ENCODE results near the gene CHAT.

The CHAT gene

DNA sequence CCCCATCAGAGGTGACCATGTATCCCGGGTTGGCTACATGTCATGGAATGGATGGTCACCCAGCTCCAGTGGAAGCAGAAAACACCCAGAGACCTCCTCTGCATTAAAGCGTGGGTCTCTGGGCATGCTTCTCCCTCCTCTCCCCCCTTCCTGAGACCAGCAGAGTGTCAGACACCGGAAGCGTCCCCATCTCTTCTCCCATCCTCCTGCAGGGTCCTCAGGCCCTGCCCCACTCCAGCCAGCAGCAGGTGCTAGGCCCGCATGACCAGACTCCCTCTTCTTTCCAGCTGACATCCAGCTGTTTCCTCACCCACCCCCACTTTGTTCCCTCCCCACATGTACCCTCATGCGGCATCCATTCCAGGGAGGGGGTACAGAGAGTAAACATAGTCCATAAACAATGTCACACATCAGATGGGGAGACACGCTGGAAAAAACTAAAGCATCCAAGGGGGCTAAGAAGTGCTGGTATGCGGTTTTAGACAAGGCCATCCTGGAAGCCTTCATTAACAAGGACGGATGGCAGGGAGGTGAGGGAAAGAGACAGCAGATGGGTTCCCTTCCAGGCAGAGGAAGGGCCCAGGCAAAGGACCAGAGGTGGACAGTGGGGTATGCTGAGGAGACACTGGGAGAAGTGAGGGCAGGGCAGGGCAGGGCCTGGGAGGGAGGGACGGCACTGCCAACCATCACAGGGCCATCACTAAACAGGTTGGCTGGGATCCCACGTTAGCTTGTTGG is 16.2 kb upstream of the CHAT start:
- no peak for DNase-seq

DNA sequence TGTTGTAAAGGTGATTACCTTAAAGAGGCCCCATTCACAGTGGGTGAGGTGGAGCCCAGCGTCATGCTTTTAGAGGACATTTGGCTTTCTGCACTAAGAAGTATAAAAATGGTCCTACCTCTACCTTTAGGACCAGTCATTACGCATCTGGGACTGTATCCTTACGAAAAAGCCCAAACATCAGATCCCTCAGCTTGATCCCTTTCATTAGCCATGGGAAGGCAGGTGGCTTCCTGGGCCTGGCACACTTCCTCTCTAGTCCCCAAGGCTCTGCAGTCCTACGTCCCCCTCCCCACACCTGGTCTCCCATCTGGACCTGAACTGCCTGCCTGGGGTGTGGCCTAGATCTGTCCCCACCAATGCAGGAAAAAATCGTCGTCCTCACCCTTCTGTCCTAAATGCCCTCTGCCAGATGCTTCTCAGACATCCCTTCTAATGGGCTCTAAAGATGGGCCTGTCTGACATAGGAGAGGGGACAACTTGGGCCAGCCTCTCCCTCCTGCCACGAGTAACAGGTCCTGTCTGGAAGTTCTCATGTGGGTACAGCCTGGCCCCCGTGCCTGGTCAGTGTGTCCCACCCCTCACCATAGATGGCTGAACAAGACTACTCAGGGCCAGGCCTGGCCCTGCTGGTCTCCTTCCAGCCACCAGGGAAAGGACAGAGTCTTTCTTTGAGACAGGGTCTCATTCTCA is 15.5 kb upstream of the CHAT start:
- DNase-seq: no peak

DNA sequence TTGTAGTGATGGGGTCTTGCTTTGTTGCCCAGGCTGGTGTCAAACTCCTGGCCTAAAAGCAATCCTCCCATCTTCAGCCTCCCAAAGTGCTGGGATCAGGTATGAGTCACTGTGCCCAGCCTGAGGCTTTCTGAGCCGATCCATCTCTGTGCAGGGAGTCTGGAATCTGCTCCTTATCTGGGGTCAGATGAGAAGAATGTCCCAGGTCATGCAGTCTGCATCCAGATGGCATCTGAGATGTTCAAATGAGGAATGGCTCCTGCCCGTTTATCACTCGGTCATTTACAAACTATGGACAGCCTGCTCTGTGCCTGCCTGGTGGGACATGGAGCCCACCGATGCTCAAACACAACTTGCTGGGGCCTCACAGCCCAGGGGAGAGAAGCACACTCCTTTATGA is 14.9 kb upstream of the CHAT start:
- DNase-seq: no peak

DNA sequence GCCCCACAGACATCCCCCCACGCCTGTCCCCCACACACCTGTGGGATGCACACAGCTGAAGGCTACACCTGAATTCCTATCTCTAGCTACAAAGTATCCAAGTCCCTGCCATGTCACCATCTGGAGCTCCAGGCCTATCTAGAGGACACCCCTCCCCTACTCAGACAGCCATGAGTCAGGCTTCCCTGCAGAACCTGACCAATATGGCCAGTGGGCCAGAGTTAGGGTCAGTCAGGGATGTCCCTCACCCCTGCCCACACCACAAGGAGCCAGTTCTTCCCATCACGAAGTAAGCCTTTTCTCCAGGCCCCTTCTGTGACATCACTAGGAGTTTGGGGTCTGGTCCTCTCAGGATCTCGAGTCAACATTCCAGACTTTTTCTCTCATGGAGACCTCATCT is 14.3 kb upstream of the CHAT start:
- no peak for DNase-seq

DNA sequence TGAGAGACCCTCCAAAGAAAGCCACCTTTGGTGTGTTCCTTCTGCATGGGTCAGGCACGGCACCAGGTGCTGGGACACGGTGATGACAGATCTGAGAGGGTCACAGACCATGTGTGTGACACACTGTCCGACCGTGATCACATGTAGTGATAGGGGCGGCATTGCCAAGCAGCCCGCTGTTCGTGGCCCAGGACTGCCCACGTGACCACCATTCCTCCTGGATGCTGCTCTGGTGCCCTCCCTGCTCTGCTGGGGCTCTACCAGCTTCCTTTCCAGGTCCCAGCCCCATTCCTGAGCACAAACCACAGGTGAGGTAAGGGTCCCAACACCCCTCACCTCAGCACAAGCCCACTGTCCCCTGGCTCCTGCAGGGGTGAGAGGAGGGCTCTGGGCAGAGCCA is 13.8 kb upstream of the CHAT start:
- no peak for DNase-seq

DNA sequence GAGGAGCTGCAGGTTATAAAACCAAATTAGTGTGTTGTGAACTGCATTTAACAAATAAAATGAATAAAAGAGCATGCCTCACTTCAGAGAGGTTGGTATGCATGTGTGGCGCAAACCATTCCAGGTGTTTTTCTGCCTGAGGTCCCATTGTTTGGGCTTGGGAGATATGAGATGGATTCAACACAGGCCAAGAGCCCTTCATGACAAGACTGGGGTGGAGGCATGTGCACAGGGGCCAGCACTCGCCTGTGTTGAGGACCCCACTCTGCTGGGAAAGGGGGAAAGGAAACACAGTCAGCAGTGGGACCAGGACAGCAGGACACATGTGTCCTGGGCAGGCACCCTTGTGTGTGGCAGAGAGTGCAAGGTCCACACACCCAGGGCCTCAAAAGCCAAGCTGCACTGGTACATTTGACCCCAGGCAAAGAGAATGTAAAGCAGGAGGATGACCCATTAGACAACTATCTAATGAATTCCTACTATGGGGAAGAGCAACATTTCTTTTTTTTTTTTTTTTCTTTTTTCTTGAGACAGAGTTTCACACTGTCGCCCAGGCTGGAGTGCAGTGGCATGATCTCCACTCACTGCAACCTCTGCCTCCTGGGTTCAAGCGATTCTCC is 12.9 kb upstream of the CHAT start:
- no peak for DNase-seq

DNA sequence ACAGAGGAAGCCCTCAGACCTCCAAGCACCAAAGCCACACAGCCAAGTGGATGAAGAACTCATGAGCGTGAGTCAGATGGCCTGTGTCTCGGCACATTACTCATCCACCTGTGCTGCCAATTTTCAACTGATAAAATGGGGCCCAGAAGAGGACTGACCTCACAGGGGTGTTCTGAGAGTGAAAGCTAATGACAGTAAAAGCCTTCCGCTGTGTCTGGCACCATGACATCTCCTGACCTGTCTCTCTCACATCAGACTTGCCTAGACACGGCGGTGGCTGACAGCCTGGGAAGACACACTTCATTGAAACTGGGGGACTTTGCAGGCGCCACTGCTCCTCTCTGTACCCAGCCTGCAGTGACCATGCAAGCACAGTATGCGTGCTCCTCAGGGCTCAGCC is 12.0 kb upstream of the CHAT start:
- no peak for DNase-seq

DNA sequence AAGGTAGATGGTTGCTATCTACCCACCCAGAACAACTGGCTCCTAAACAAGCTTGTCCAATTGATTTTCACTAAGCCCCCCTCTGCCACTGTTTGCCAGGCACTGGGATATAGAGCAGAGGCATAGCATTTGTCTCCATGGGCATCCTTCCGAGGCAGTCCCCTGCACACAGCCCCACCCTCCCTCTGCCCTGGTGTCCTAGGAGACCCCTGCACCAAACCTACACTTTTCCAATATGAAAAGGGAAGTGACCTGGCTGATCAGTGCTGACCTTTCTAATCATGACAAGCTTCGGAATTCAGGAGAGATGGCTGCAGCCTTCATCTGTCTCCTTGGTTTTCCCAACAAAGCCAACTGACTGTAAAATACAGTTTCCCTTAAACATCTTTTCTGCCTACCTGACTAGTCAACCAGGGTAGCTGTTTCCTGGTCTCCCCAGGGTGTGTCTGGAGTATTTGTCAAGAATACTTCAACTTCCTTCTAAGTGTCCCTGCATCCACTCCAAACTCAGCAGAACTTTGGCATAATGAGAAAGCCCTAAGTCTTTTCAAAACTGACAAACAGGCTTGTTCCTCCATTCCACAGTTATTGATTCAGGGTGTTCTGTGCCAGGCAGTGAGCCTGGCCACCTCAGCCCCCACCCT is 11.3 kb upstream of the CHAT start:
- no peak for DNase-seq

DNA sequence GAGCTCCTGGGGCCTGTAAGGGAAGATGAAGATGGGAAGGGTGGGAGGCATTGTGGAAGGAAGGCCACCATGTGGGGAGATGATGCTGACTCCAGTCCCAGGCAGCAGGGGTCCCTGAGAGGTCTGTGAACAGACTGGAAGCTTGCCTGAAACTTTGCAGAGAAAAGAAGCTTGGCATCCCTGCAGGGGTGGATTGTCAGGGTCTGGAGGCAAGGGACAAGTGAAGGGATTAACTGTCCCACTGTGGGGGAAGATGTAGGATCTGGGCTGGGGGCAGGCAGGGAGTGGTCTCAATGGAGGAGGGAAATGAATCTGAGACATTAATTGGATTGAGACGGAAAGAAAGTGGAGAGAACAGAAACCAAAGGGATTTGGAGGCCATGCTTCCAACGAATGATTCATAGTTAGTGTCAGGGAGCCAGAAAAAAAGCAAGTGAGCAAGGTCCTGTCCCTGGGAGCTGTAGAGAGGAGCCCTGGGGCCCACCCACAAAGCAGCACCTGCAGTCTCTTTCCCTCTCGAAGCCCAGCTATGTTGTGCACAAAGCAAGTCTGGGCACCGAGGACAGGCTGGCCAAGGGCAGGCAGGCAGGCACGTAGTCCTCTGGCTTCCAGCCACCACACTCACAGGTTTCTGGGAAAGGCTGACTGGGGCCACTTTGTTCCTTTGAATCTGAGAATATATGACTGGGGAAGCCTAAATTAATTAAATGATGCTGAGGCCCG is 8.5 kb upstream of the CHAT start:
- no peak for DNase-seq

DNA sequence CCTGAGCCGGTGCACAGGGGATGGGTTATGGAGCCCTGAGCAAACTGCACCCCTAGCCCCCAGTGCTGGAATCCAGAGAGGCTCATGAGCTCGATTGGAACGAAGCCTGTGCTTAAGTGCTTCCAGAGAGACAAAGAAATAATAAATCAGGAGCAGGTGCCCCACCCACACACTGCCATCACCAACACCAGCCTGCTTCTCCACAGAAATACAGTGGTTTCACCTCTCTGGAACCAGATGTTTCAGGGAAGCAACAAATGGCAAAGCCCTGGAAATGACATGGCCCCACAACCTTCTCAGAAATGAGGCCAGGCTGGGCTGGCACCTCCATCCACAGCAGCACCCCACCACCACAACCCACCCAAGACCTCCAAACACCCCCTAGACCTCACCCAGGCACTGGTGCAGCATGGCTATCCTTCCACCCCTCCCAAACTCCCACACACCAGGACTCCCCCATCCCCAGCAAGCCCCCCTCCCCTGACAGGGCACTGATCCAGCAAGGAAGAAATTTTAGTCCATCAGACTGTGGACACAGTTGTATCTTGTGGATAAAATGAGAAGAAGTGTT is 7.8 kb upstream of the CHAT start:
- no peak for DNase-seq

DNA sequence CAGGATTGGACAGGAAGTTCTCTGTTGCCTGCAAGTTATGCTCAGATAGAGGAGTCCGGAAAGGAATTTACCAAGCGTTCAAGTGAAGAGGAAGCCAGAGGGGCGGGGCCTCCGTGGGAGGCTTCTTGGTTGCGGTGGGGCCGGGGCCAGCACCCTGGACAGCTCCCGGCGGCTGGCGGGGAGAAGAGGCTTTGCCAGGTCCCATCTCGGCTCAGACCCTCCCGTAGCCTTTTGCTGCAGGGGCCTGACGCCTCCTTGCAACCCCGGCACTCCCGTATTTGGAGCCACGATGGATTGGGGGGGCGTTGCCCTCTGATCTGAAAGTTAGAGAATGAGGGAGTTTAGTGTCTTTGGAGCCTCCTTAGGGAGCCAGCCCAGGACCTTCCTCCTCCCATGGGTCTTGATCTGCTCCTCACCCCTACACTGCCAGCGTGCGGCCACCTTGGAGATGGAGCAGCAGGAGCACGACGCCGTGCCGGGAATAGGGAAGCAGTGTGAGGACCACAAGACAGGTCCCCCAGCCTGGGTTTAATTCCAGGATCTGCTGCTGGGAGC is 6.8 kb upstream of the CHAT start:
- DNase-seq: peak; percentile 66 to 82

DNA sequence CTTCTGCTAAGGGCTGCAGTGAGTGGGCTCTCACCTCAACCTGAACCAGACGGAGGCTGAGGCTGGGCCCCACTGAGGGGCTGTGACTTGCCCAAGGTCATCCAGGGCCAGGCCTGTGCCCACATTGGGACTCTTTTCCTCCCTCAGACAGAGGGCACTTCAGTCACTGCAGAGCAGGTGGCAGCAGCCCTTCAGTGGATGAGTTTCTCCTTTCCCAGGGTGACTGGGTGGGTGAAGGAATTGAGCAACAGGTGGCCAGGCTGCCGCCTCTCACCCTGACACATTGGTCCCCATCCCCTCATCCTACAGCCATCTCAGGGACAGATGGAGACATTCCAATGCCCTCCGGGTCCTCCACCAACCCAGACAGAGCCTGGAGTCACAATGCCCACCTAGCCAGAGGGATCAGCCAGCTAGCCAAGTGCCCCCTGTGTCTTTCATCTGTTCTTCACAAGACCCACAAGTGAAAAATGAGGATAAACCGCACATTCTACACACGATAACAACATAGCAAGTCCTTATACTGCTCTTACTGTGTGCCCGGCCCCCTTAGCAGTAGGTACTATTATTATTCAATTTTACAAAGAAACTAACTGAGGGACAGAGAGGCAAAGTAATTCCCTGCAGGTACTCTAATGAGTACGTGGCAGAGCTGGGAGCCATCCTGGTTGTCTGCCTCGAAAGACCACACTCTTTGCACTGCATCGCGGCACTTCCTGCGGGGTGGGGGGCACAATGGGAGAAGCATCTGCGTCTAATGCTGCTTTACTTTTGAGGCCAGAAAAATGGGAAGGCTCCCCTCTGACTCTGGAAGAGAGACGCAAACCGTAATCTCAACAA is 5.5 kb upstream of the CHAT start:
- DNase-seq: no peak

DNA sequence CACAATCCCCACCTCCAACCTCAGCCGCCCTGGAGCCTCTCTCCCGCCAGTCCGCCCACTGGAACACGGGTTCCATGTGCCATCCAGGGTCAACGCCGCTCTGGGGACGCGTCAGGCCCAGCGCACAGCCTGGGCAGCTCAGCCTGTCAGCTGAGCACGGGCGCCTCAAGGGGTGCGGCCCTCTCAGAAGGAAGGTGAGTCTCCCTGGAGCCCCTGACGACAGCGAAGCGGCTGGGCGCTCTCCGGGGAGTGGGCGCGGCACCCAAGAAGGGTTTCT is 4.9 kb upstream of the CHAT start:
- no peak for DNase-seq

DNA sequence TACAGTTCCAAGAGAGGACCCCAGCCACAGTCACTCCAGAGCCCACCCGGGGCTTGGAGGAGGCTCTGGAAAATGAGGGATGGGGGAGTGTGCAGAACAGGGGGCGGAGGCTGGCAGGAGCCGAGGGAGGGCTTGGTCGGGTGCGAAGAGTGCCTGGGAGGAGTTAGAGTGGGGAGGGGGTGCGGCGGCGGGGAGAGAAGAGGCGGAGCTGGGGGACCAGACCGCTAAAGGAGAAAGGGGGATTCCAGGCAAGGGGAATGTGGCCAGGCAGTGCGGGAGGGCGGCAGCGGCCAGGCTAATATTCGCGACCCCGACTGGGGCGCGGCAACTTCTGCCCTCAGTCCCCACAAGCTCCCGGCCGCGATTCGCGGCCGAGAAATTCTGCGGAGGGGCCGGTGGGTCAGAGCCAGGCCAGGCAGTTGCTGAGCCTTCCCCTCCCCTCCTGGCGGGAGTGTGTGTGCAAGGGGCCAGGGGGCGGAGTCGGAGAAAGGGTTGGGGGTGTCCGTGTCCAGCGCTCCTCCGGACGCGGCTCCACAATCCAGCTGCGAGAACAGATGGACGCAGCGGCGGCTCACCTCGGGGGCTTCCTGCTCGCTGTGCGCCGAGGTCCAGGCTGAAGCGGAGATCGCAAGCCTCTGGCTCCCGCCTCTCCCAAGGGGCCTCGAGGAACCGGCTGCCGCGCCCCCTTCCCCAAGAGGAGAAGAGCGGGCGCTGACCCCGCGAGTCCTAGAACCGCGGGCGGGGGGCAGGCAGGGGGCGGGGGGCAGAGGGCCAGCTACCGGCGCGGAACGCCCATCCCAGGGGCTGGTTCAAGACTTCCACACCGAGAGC is 4.3 kb upstream of the CHAT start:
- no peak for DNase-seq

DNA sequence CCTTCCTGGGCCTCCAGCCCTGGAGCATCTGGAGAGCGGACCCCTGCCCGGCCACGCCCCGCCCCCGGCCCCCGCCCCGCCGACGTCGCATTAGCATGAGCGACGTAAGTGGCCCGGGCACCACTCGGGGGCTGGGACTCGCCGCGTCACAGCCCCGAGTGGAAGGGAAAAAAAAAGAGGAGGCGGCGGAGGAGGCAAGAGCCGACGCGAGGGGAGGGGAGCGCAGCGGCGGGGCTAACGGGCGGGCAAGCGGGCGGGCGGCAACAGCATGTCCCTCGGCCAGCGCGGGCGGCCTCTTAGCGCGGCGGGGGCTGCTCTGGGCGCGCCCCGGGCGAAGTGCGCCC is 3.8 kb upstream of the CHAT start, which contains the start of gene SLC18A3:
Gene SLC18A3, plus strand, starts transcription at position 197 of the 344 bp plus-strand sequence. CDS start 431 bp downstream, outside the sequence.
- DNase-seq: no peak

DNA sequence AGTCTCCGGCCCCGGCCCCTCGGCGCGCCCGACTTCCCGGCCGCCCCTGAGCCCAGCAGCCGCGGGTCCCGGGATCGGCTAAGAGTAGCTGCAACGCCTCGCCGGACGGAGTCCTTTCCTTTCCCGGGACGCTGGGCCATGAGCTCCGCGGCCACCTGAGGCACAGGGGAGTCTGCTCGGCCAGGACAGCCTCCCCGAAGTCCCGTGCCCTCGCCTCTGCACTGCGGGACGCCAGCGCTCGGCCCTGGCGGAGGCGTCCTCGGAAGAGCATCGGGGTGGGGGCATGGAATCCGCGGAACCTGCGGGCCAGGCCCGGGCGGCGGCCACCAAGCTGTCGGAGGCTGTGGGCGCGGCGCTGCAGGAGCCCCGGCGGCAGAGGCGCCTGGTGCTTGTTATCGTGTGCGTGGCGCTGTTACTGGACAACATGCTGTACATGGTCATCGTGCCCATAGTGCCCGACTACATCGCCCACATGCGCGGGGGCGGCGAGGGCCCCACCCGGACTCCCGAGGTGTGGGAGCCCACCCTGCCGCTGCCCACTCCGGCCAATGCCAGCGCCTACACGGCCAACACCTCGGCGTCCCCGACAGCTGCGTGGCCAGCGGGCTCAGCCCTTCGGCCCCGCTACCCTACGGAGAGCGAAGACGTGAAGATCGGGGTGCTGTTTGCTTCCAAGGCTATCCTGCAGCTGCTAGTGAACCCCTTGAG is 3.2 kb upstream of the CHAT start:
- DNase-seq: no peak

DNA sequence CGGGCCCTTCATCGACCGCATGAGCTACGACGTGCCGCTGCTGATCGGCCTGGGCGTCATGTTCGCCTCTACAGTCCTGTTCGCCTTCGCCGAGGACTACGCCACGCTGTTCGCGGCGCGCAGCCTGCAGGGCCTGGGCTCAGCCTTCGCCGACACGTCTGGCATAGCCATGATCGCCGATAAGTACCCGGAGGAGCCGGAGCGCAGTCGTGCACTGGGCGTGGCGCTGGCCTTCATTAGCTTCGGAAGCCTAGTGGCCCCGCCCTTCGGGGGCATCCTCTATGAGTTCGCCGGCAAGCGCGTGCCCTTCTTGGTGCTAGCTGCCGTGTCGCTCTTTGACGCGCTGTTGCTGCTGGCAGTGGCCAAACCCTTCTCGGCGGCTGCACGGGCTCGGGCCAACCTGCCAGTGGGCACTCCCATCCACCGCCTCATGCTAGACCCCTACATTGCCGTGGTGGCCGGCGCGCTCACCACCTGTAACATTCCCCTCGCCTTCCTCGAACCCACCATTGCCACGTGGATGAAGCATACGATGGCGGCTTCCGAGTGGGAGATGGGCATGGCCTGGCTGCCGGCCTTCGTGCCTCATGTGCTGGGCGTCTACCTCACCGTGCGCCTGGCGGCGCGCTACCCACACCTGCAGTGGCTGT is 2.5 kb upstream of the CHAT start:
- DNase-seq: no peak

DNA sequence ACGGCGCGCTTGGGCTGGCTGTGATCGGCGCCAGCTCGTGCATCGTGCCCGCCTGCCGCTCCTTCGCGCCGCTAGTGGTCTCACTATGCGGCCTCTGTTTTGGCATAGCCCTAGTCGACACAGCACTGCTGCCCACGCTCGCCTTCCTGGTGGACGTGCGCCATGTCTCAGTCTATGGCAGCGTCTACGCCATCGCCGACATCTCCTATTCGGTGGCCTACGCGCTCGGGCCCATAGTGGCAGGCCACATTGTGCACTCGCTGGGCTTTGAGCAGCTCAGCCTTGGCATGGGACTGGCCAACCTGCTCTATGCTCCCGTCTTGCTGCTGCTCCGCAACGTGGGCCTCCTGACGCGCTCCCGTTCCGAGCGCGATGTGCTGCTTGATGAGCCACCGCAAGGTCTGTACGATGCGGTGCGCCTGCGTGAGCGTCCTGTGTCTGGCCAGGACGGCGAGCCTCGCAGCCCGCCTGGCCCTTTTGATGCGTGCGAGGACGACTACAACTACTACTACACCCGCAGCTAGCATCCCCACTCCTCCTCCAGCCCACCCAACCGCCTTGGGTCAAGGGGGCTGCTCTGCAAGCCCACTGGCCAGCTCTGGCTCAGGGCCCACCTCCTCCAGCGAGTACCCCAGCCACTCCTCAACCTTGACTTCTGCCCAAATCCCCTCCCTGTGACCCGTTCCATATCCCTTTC is 1.9 kb upstream of the CHAT start:
- no peak for DNase-seq

Data from inflammatory macrophage (primary cell).